Erythroblast (primary cell): ENCODE results near the gene RPL35A.

Experiments
- GATA1 ChIP-seq: IDR thresholded peaks from 2 replicates; pipeline ENCODE4 v1.6.1; 2011; ENCODE audit warnings: low read depth, mild to moderate bottlenecking, control low read depth, low read length, moderate library complexity
- POLR2A ChIP-seq: IDR thresholded peaks from 2 replicates; pipeline ENCODE4 v1.6.1; 2011; ENCODE audit warnings: mild to moderate bottlenecking, low read length

GRCh38 chr3:197959500-197959890, 9.5 kb downstream of the RPL35A start:
- TF ChIP-seq POLR2A (no peak), GATA1 (no peak)
